Smooth muscle cell (in vitro differentiated cells): ENCODE measurements around the gene AGBL4. TPM values are rescaled to one million over a fixed set of nuclear protein-coding genes. Genes with fewer than 3 reads are reported as not detected.

Experiments used
- DNase-seq: peaks from one replicate; lab custom pipeline; 2025; ENCODE audit not compliant: unreplicated experiment; lab: John Stamatoyannopoulos, UW
- H2AFZ ChIP-seq: fragments of 200-600 bp; sonication (generic); 2 replicates; pipeline ENCODE4 v1.6.0; 2016; ENCODE audit warnings: antibody characterized with exemption, low read depth, mild to moderate bottlenecking
- H3F3A ChIP-seq: fragments of 200-600 bp; sonication (generic); 2 replicates; pipeline ENCODE4 v1.6.0; 2017; ENCODE audit warnings: antibody characterized with exemption, low read depth
- H3K27ac ChIP-seq: fragments of 200-600 bp; sonication (generic); 2 replicates; pipeline ENCODE4 v1.5.1; 2016; ENCODE audit warnings: low read depth, mild to moderate bottlenecking
- H3K27me3 ChIP-seq: fragments of 200-600 bp; sonication (generic); 2 replicates; pipeline ENCODE4 v1.6.1; 2016; ENCODE audit warnings: low read depth, mild to moderate bottlenecking
- H3K36me3 ChIP-seq: fragments of 200-600 bp; sonication (generic); 2 replicates; pipeline ENCODE4 v1.5.1; 2016; ENCODE audit warnings: low read depth
- H3K4me1 ChIP-seq: fragments of 200-600 bp; sonication (generic); 2 replicates; pipeline ENCODE4 v1.5.1; 2016; ENCODE audit warnings: low read depth
- H3K4me2 ChIP-seq: fragments of 200-600 bp; sonication (generic); 2 replicates; pipeline ENCODE4 v1.6.0; 2016; ENCODE audit warnings: mild to moderate bottlenecking
- H3K4me3 ChIP-seq: fragments of 200-600 bp; sonication (generic); 2 replicates; pipeline ENCODE4 v1.5.1; 2016; ENCODE audit warnings: mild to moderate bottlenecking
- H3K79me2 ChIP-seq: fragments of 200-600 bp; sonication (generic); 2 replicates; pipeline ENCODE4 v1.6.0; 2016; ENCODE audit warnings: low read depth, mild to moderate bottlenecking
- H3K9ac ChIP-seq: fragments of 200-600 bp; sonication (generic); 2 replicates; pipeline ENCODE4 v1.6.0; 2016; ENCODE audit warnings: low read depth
- H3K9me3 ChIP-seq: fragments of 200-600 bp; sonication (generic); replicated peaks from 2 replicates; pipeline ENCODE4 v1.5.1; 2016; ENCODE audit warnings: low read depth
- H4K20me1 ChIP-seq: fragments of 200-600 bp; sonication (generic); 2 replicates; pipeline ENCODE4 v1.6.0; 2016; ENCODE audit warnings: low read depth
- WGBS: methylation state at CpG from one replicate; pipeline ENCODE4 v1.1.7; 2016; ENCODE audit warnings: low lambda C conversion rate; 5-methylcytosine and 5-hydroxymethylcytosine counted together
- polyA plus RNA-seq: library from polyadenylated mRNA; unstranded; fragments of >200 nt; fragmentation: Nextera tagmentation; extraction: Ambion mirVana; gene quantifications from 2 replicates; pipeline ENCODE4 v1.2.1, GENCODE V29; 2016
- total RNA-seq: library from RNA; depleted of rRNA; stranded (reverse); fragments of >200 nt; gene quantifications from 2 replicates; pipeline ENCODE4 v1.2.3, GENCODE V29; 2014
- TF ChIP-seq, protein P1 (sequence below): fragments of 200-600 bp; sonication (generic); IDR thresholded peaks from 2 replicates; pipeline ENCODE4 v1.5.1; 2017; ENCODE audit warnings: borderline replicate concordance, mild to moderate bottlenecking, antibody characterized with exemption; ENCODE audit not compliant: insufficient read depth, poor library complexity, severe bottlenecking

Gene AGBL4
- total and polyA plus RNA-seq, 2 experiments from 2014 or later: 0.29 TPM; not detected in 1

DNA sequence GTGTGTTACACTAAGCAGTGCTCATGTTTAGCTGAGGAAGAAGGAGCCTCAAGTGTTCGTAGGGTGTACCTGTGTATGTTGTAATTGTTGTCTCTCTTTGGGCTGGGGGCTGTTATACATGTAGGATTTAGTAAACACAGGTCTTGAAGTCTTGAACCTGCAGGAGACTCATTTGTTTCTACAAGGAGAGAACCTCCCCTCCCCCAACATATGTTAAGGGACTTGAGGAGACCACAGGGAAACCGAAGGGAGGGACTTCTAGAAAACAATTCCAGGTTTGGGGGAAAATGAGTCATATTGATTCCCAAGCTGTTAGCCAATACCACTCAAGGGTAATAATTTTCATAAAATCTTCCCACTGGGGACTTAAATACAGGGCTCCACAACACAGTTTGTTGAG lies 25.0 kb upstream of the AGBL4 start:
- no peaks in the 10 kb centered on the region for H3F3A ChIP-seq
- no peaks in the 10 kb centered on the region for H3K79me2 ChIP-seq
- H3K27me3 ChIP-seq: no peaks in the 10 kb centered on the region
- DNase-seq: no peak
- H3K36me3 ChIP-seq: no peaks in the 10 kb centered on the region
- peaks cover 4% of the 10 kb centered on the region for H3K9me3 ChIP-seq
- 52% methylated on average over 2 of the region's 2 CpGs for WGBS
- no peak overlapping the region for H3K9ac ChIP-seq
- H2AFZ ChIP-seq: no peak overlapping the region
- no peaks in the 10 kb centered on the region for H3K4me1 ChIP-seq
- TF ChIP-seq, protein P1, sequence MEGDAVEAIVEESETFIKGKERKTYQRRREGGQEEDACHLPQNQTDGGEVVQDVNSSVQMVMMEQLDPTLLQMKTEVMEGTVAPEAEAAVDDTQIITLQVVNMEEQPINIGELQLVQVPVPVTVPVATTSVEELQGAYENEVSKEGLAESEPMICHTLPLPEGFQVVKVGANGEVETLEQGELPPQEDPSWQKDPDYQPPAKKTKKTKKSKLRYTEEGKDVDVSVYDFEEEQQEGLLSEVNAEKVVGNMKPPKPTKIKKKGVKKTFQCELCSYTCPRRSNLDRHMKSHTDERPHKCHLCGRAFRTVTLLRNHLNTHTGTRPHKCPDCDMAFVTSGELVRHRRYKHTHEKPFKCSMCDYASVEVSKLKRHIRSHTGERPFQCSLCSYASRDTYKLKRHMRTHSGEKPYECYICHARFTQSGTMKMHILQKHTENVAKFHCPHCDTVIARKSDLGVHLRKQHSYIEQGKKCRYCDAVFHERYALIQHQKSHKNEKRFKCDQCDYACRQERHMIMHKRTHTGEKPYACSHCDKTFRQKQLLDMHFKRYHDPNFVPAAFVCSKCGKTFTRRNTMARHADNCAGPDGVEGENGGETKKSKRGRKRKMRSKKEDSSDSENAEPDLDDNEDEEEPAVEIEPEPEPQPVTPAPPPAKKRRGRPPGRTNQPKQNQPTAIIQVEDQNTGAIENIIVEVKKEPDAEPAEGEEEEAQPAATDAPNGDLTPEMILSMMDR: no peak
- H3K4me2 ChIP-seq: no peak overlapping the region
- no peak overlapping the region for H3K4me3 ChIP-seq
- H4K20me1 ChIP-seq: no peaks in the 10 kb centered on the region
- H3K27ac ChIP-seq: no peak overlapping the region

DNA sequence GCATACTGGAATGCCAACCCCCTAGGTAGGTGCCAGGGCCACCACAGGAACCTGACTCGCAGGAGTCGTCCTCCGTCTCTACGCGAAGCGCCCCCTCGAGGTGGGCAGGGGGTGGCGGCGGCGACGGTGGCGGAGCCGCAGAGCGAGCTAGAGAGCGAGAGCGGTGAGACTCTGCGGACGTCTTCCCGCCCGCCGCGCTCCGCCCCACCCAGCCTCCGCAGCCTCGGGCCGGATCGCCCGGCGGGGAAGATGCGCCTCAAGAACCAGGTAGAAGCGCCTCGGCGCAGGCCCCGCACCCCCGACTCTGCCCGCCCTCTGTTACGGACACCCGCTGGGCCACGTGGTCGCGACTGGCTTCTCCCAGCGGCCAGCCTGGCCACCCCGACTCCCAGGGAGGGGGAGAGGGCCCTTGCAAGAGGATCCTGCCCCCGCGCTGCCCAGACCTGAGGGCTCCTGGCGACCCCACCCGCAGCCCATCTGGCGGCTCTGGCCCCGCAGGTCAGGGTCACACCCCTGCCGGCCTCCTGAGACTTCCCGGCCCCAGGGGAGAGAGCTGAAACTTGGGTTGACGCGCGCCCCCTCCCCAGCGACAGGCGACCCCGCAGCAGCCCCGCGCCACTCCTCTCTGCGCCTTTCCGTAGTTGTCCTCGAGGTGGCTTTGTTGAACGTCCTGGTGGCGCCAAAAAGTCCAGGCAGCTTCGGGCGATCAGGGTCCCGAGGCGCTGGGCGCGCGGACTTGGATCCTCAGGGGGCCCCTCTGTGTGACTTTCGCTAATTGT lies 24.4 kb upstream of the AGBL4 start:
- no peaks in the 10 kb centered on the region for H3K79me2 ChIP-seq
- TF ChIP-seq, protein P1: no peak
- WGBS: 60% methylated on average over 50 of the region's 72 CpGs
- H4K20me1 ChIP-seq: no peaks in the 10 kb centered on the region
- H3K9ac ChIP-seq: no peak overlapping the region
- DNase-seq: no peak
- no peak overlapping the region for H3K4me3 ChIP-seq
- H3F3A ChIP-seq: no peaks in the 10 kb centered on the region
- H3K4me2 ChIP-seq: no peak overlapping the region
- no peaks in the 10 kb centered on the region for H3K36me3 ChIP-seq
- no peaks in the 10 kb centered on the region for H3K27me3 ChIP-seq
- peaks cover 4% of the 10 kb centered on the region for H3K9me3 ChIP-seq
- no peak overlapping the region for H2AFZ ChIP-seq
- no peaks in the 10 kb centered on the region for H3K4me1 ChIP-seq
- H3K27ac ChIP-seq: no peak overlapping the region

DNA sequence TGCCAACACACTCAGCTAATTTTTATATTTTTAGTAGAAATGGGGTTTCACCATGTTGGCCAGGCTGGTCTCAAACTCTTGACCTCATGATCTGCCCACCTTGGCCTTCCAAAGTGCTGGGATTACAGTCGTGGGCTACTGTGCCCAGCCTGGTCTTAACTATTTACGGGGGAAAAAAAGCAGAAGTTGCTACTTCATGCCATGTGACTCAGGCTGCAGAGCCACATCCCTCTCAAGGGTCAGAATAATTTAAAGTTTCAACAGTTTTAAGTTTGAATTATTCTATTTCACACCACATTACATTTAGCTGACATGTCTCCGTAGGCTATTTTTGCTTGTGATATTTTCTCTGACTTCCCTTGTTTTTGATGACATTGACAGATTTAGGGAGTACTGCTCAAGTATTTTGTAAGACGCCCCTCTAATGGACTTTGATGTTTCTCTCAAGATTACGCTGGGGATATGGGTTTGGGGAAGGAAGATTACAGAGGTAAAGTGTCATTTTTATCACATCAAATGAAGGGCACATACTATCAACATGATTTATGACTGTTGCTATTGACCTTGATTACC lies 14.6 kb upstream of the AGBL4 start:
- 74% methylated on average over 5 of the region's 5 CpGs for WGBS
- TF ChIP-seq, protein P1: no peak
- H3K36me3 ChIP-seq: no peaks in the 10 kb centered on the region

DNA sequence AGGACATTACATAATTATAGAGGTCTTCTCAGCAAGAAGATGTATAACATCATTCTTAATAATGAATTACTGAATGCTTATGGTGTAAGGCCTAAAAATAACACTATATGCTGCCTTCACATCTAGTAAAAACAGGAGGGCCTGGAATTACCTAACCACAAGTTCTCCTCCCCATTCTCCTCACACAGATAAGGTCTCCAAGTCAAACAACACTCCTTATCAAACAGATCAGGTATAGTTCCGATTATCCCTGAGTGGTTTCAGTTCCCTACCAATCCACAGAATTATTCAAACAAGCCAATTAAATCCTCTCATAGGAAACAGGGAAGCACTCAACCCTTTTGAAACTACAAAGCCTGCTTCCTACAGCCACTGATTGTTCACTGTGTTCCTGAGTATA lies 4.0 kb upstream of the AGBL4 start:
- Histone ChIP-seq H3K27ac (no peak overlapping the region), H3K4me2 (no peak overlapping the region), H3K79me2 (no peaks in the 10 kb centered on the region), H3K9me3 (peaks cover 5% of the 10 kb centered on the region), H3K4me1 (no peaks in the 10 kb centered on the region), H3K4me3 (no peak overlapping the region), H3K27me3 (no peaks in the 10 kb centered on the region), H3K36me3 (no peaks in the 10 kb centered on the region), H4K20me1 (no peaks in the 10 kb centered on the region), H2AFZ (no peak overlapping the region), H3F3A (no peaks in the 10 kb centered on the region), H3K9ac (no peak overlapping the region)
- WGBS: 68% methylated on average over 1 of the region's 1 CpG
- TF ChIP-seq, protein P1: no peak
- DNase-seq: no peak

More for the DNA sequence above, 14.6 kb upstream of the AGBL4 start:
- Histone ChIP-seq H2AFZ (no peak overlapping the region), H3K4me2 (no peak overlapping the region), H3K27me3 (no peaks in the 10 kb centered on the region), H3K4me3 (no peak overlapping the region), H4K20me1 (no peaks in the 10 kb centered on the region), H3K4me1 (no peaks in the 10 kb centered on the region), H3K27ac (no peak overlapping the region), H3K9ac (no peak overlapping the region), H3F3A (no peaks in the 10 kb centered on the region), H3K79me2 (no peaks in the 10 kb centered on the region), H3K9me3 (peaks cover 10% of the 10 kb centered on the region)
- DNase-seq: no peak
